K562 (cell line): ENCODE measurements around the gene CDK5RAP3. TPM values are rescaled to one million over a fixed set of nuclear protein-coding genes. Genes with fewer than 3 reads are reported as not detected.

Experiments
- ATAC-seq: fragments of 200-7000 bp; cut with Tn5 transposase; 3 replicates; pipeline ENCODE4 v1.9.1; 2020; ENCODE audit warnings: moderate library complexity
- BruUV-seq: library from RNA; stranded (reverse); fragments of 400-500 nt; replicated peaks from 2 replicates; lab custom pipeline; 2021; lab: Mats Ljungman, UMichigan
- CTCF ChIA-PET: fragments of 300-600 bp; formaldehyde crosslinking; extraction: SDS; loops from one replicate; lab custom pipeline; 2021; ENCODE audit warnings: low intra/inter-chr PET ratio; lab: Yijun Ruan, JAX
- POLR2A ChIA-PET: fragments of 300-600, 350-650 bp; sonication (Branson Sonifier 250); formaldehyde crosslinking; extraction: SDS; loops from one replicate; lab custom pipeline; 2021; ENCODE audit warnings: antibody characterized with exemption, inconsistent platforms; lab: Yijun Ruan, JAX
- DNase-seq, 4 experiments: peaks; one replicate each; pipeline versions ENCODE4 v3.0.0 to v3.0.0-alpha.2; 2011 to 2018; ENCODE audit warnings: low spot score in 3 of 4, mixed read lengths in 3 of 4; ENCODE audit errors: extremely low read depth in 1 of 4
- FAIRE-seq: peaks from 2 replicates; lab custom pipeline; 2011; peaks lifted over from hg19 to GRCh38; lab: Jason Lieb, UNC
- H2AFZ ChIP-seq: 2 replicates; pipeline ENCODE4 v1.6.0; 2011; ENCODE audit warnings: low read depth, low read length, control low read depth, inconsistent platforms
- H3K27ac ChIP-seq: fragments of 200-600 bp; 3 replicates; pipeline ENCODE4 v1.8.0; 2011; ENCODE audit warnings: low read depth, mild to moderate bottlenecking, control low read depth, inconsistent platforms, low read length, moderate library complexity, mixed read lengths; ENCODE audit errors: extremely low read depth
- H3K27me3 ChIP-seq, 2 experiments: fragments of 300-600 bp in 1 of 2; 2 replicates in 1 of 2; 3 replicates in 1 of 2; pipeline versions ENCODE4 v1.6.0 to v1.8.0; 2011; ENCODE audit warnings: inconsistent platforms in 2 of 2, low read length in 2 of 2, mild to moderate bottlenecking in 1 of 2, mixed read lengths in 1 of 2, moderate library complexity in 1 of 2; ENCODE audit not compliant: control insufficient read depth in 2 of 2, insufficient read depth in 2 of 2
- H3K36me3 ChIP-seq: fragments of 300-600 bp; 3 replicates; pipeline ENCODE4 v1.8.0; 2011; ENCODE audit warnings: mild to moderate bottlenecking, low read length, inconsistent platforms; ENCODE audit not compliant: control insufficient read depth, insufficient read depth
- H3K4me1 ChIP-seq, 2 experiments: fragments of 200-600 bp in 1 of 2; replicated peaks in 1 of 2; 2 replicates in 1 of 2; 3 replicates in 1 of 2; pipeline versions ENCODE4 v1.5.1 to v1.8.0; 2011; ENCODE audit warnings: inconsistent platforms in 2 of 2, low read length in 2 of 2, mild to moderate bottlenecking in 1 of 2, mixed read lengths in 1 of 2, moderate library complexity in 1 of 2; ENCODE audit not compliant: control insufficient read depth in 2 of 2, insufficient read depth in 2 of 2
- H3K4me2 ChIP-seq: 2 replicates; pipeline ENCODE4 v1.6.1; 2011; ENCODE audit warnings: low read length, control low read depth, inconsistent platforms, mixed read lengths; ENCODE audit not compliant: insufficient read depth
- H3K4me3 ChIP-seq: fragments of 200-600 bp; sonication (generic), shearing (Covaris generic); 2 replicates; pipeline ENCODE4 v1.5.1; 2016; ENCODE audit warnings: control low read depth, inconsistent platforms
- H3K79me2 ChIP-seq: fragments of 200-600 bp; 3 replicates; pipeline ENCODE4 v1.8.0; 2011; ENCODE audit warnings: low read length, inconsistent platforms; ENCODE audit not compliant: control insufficient read depth, insufficient read depth
- H3K9ac ChIP-seq, 2 experiments: 2 replicates each; pipeline versions ENCODE4 v1.6.0 to v1.6.1; 2011; ENCODE audit warnings: low read depth in 2 of 2, low read length in 2 of 2, control low read depth in 1 of 2, inconsistent platforms in 1 of 2, mild to moderate bottlenecking in 1 of 2, mixed read lengths in 1 of 2; ENCODE audit not compliant: insufficient read depth in 1 of 2
- H3K9me1 ChIP-seq: one replicate; pipeline ENCODE4 v1.6.0; 2011; ENCODE audit warnings: inconsistent platforms, mild to moderate bottlenecking, low read length, moderate library complexity; ENCODE audit not compliant: control insufficient read depth, insufficient read depth
- H3K9me3 ChIP-seq: replicated peaks from 2 replicates; pipeline ENCODE4 v1.5.1; 2011; ENCODE audit warnings: low read depth, low read length, inconsistent platforms; ENCODE audit not compliant: control insufficient read depth, insufficient read depth
- H4K20me1 ChIP-seq: replicated peaks from 2 replicates; pipeline ENCODE4 v1.6.1; 2011; ENCODE audit warnings: low read length, inconsistent platforms, mixed read lengths; ENCODE audit not compliant: control insufficient read depth, insufficient read depth
- CBX1 ChIP-seq: sonication (generic); IDR thresholded peaks from 2 replicates; pipeline ENCODE4 v1.6.1; 2016; ENCODE audit warnings: antibody characterized with exemption, low read depth, mild to moderate bottlenecking
- SMAD1 ChIP-seq: fragments of 150-350 bp; IDR thresholded peaks from 2 replicates; pipeline ENCODE4 v1.6.1; 2014; ENCODE audit warnings: low read length, low read depth; ENCODE audit not compliant: partially characterized antibody
- SMARCC2 ChIP-seq: fragments of 450-650 bp; IDR thresholded peaks from 2 replicates; pipeline ENCODE4 v1.6.1; 2017; ENCODE audit warnings: antibody characterized with exemption, moderate library complexity, mild to moderate bottlenecking, low read depth
- TAF1 ChIP-seq: IDR thresholded peaks from 2 replicates; pipeline ENCODE4 v1.6.1; 2011; ENCODE audit warnings: mild to moderate bottlenecking, low read length, moderate library complexity; ENCODE audit not compliant: insufficient read depth, control insufficient read depth, severe bottlenecking; ENCODE audit errors: extremely low read depth
- WGBS: fragments of 100-300 bp; shearing (Covaris generic); methylation state at CpG from one replicate; pipeline ENCODE4 v1.1.6; 2016; ENCODE audit warnings: low coverage, mixed read lengths; ENCODE audit not compliant: insufficient coverage; ENCODE audit errors: missing lambda C conversion rate; 5-methylcytosine and 5-hydroxymethylcytosine counted together
- in situ Hi-C: fragments of 300-500 bp; cut with MboI; formaldehyde crosslinking; loops from 4 replicates; pipeline ENCODE4 v1.15.0; 2018; ENCODE audit warnings: inconsistent platforms, mixed read lengths
- intact Hi-C: fragments of 100-400 bp; cut with micrococcal nuclease; formaldehyde crosslinking; loops from 2 replicates; pipeline ENCODE4 v1.14.2; 2022
- polyA plus RNA-seq, 8 experiments: library from polyadenylated mRNA; depleted of rRNA in 4 of 8; stranded (reverse) in 5 of 8; unstranded in 3 of 8; fragments of >200 nt; fragmentation: Nextera tagmentation in 2 of 8; fragmentation: Illumina TruSeq in 1 of 8; extraction: Ambion mirVana in 2 of 8; extraction: Trizol in 1 of 8; gene quantifications; 2 replicates each; pipeline versions ENCODE4 v1.2.1 to v1.2.3, GENCODE V29; 2011 to 2014; ENCODE audit warnings: inconsistent platforms in 1 of 8, missing spikeins in 1 of 8
- total RNA-seq, 7 experiments: library from RNA; depleted of rRNA in 6 of 7; stranded (reverse); fragments of >200 nt in 6 of 7; fragmentation: Illumina TruSeq in 2 of 7; extraction: Trizol in 2 of 7; gene quantifications; 2 replicates each; pipeline versions ENCODE4 v1.2.1 to v1.2.3, GENCODE V29; 2011 to 2021; ENCODE audit warnings: low replicate concordance in 1 of 7

The CDK5RAP3 gene
- total and polyA plus RNA-seq, 9 of the 15 experiments (the other 6 are each of a cell fraction or from before 2014, with no cell fraction given): 44.2 to 202 (median 91.5) TPM

- Histone ChIP-seq H3K9me3 (no peaks in the 10 kb centered on the region), H3K27ac (no peak overlapping the region), H2AFZ (no peak overlapping the region), H3K4me1 (peaks cover 24 to 45% of the 10 kb centered on the region in 2 experiments), H3K4me3 (no peak overlapping the region), H3K4me2 (no peak overlapping the region), H4K20me1 (no peaks in the 10 kb centered on the region), H3K9ac (peak overlapping the region in 1 of 2 experiments; percentile 41; a peak in 1 of 4 replicates), H3K9me1 (peaks cover 2% of the 10 kb centered on the region), H3K79me2 (peaks cover under 1% of the 10 kb centered on the region; the same call in 1 of the 3 replicates), H3K36me3 (peaks cover 45% of the 10 kb centered on the region; the same call in 2 of the 3 replicates), H3K27me3 (no peaks in the 10 kb centered on the region)
- intact Hi-C loops (no loop called here), in situ Hi-C loops (no loop called here)
- no TSS peak for BruUV-seq
- ChIA-PET POLR2A (interaction anchor here (0.6 to 3.3 kb wide), 5 partner anchors 9 to 310 kb away, joined by 3 to 18 read pairs (median 5); partner anchors contain the start of genes PNPO and SP2), CTCF (no interaction called here)
- 74% methylated on average over 10 of the region's 10 CpGs for WGBS
- DNase-seq: no peak
- no peak for FAIRE-seq
- no peak for ATAC-seq
- no peak for TF ChIP-seq SMARCC2
- TF ChIP-seq TAF1: no peak
- TF ChIP-seq CBX1: no peak
- no peak for TF ChIP-seq SMAD1
Observed at GRCh38 chr17:47929218-47930000, 41.5 kb upstream of the CDK5RAP3 start.
